Sigmoid colon (tissue), 7 donors: ENCODE data around the gene CDH23. TPM values are rescaled to one million over a fixed set of nuclear protein-coding genes. Genes with fewer than 3 reads are reported as not detected.

Source experiments
- DNase-seq: peaks from one replicate; pipeline ENCODE4 v3.0.0-alpha.2; 2019
- H3K27ac ChIP-seq, 4 donors: fragments of 200-600 bp; sonication (generic); one replicate each; pipeline ENCODE4 v1.5.1; 2016 to 2019; ENCODE audit warnings: mild to moderate bottlenecking in 1 of 4
- H3K27me3 ChIP-seq, 3 donors: fragments of 200-600 bp; sonication (generic); one replicate each; pipeline ENCODE4 v1.5.1; 2019; ENCODE audit warnings: mild to moderate bottlenecking in 1 of 3
- H3K36me3 ChIP-seq, 4 donors: fragments of 200-600 bp; sonication (generic); one replicate each; pipeline ENCODE4 v1.5.1; 2016 to 2019
- H3K4me1 ChIP-seq, 4 donors: fragments of 200-600 bp; sonication (generic); one replicate each; pipeline ENCODE4 v1.5.1; 2017 to 2019
- H3K4me3 ChIP-seq, 4 donors: fragments of 200-600 bp; sonication (generic); one replicate each; pipeline ENCODE4 v1.5.1; 2017 to 2019; ENCODE audit warnings: mild to moderate bottlenecking in 2 of 4, moderate library complexity in 1 of 4
- H3K9me3 ChIP-seq, 4 donors: fragments of 200-600 bp in 3 of 4; sonication (generic) in 3 of 4; one replicate each; pipeline versions ENCODE4 v1.5.1 to v1.6.1; 2013 to 2019
- EP300 ChIP-seq, 4 donors: sonication (generic); formaldehyde crosslinking; IDR thresholded peaks; one replicate each; pipeline ENCODE4 v1.6.1; 2017; ENCODE audit warnings: antibody characterized with exemption in 4 of 4
- POLR2A ChIP-seq, 2 donors: fragments of 450-650 bp; IDR thresholded peaks; one replicate each; pipeline ENCODE4 v1.6.1; 2016; ENCODE audit warnings: antibody characterized with exemption in 2 of 2, mild to moderate bottlenecking in 2 of 2, moderate library complexity in 2 of 2
- POLR2AphosphoS5 ChIP-seq, 4 donors: sonication (generic); formaldehyde crosslinking; IDR thresholded peaks; one replicate each; pipeline ENCODE4 v1.6.1; 2017; ENCODE audit warnings: antibody characterized with exemption in 4 of 4
- WGBS, 2 donors: extraction: QIAGEN DNeasy Blood & Tissue Kit; methylation state at CpG; one replicate each; pipeline ENCODE4 v1.1.7; 2013; 5-methylcytosine and 5-hydroxymethylcytosine counted together
- intact Hi-C: fragments of 100-400 bp; cut with DNase I; formaldehyde crosslinking; loops from one replicate; pipeline ENCODE4 v1.15.1; 2023
- polyA plus RNA-seq, 3 donors: library from polyadenylated mRNA; stranded (reverse); fragments of 200-250 nt; gene quantifications; one replicate each; pipeline ENCODE4 v1.2.3, GENCODE V29; 2013
- total RNA-seq, 4 donors: library from RNA; depleted of rRNA; stranded (reverse); fragments of >200 nt; gene quantifications; one replicate each; pipeline ENCODE4 v1.1.0, GENCODE V29; 2016
- TF ChIP-seq, protein P1 (sequence below), 4 experiments: fragments of 450-650 bp in 3 of 4; fragments of 200-600 bp in 1 of 4; IDR thresholded peaks; one replicate each; pipeline ENCODE4 v1.5.1; 2016 to 2019; ENCODE audit warnings: antibody characterized with exemption in 4 of 4, mild to moderate bottlenecking in 3 of 4, moderate library complexity in 2 of 4
- donor health status: healthy with polysubstance abuse.
- donor health status: Bipolar disorder and iron deficiency.
- donor health status: healthy.

Gene CDH23
- total and polyA plus RNA-seq, 7 donors: 1.5 to 7.2 (median 3.0) TPM

DNA sequence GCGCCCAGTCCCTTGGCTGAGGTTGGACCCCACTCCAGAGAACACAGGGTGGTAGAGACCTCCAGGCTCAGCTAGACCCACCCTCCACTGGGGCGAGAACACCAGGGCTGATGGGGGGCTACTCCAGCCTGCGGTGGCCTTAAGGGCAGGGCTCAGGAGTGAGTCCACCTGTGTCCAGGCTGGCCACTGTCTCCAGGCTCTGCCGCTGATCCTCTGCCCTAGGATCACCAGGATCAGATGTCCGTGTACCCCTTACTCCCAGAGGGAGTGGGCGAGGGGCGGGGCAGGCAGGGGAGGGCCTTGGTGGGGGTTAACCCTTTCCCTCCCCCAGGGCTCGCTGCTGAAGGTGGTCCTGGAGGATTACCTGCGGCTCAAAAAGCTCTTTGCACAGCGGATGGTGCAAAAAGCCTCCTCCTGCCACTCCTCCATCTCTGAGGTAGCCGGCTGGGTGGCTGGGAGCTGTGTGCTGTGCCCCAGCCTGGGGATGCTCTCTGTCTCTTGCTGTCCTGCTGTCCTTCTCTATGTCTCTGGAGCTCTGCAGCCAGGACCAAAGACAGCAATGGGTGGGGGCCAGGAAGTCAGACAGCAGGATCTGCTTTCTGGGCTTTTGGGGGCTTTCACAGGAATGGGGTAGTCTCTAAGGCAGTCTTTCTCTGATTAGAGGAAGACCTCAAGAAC lies 416.3 kb downstream of the CDH23 start:
- Histone ChIP-seq H3K27me3 (peaks cover 0 to 6% (median 0%) of the 10 kb centered on the region in 3 donors), H3K36me3 (peaks cover 8 to 32% (median 23%) of the 10 kb centered on the region in 4 donors), H3K4me3 (no peak overlapping the region), H3K9me3 (no peaks in the 10 kb centered on the region), H3K4me1 (peaks cover 0 to 10% (median 6%) of the 10 kb centered on the region in 4 donors), H3K27ac (no peak overlapping the region)
- DNase-seq: no peak
- 61 to 76% methylated on average over 11 of the region's 11 CpGs for WGBS, 2 donors
- TF ChIP-seq EP300 (IDR thresholded peaks at IDR 0.05) (no peak), POLR2AphosphoS5 (IDR thresholded peaks at IDR 0.05) (no peak), POLR2A (IDR thresholded peaks at IDR 0.05) (no peak)
- TF ChIP-seq, protein P1, sequence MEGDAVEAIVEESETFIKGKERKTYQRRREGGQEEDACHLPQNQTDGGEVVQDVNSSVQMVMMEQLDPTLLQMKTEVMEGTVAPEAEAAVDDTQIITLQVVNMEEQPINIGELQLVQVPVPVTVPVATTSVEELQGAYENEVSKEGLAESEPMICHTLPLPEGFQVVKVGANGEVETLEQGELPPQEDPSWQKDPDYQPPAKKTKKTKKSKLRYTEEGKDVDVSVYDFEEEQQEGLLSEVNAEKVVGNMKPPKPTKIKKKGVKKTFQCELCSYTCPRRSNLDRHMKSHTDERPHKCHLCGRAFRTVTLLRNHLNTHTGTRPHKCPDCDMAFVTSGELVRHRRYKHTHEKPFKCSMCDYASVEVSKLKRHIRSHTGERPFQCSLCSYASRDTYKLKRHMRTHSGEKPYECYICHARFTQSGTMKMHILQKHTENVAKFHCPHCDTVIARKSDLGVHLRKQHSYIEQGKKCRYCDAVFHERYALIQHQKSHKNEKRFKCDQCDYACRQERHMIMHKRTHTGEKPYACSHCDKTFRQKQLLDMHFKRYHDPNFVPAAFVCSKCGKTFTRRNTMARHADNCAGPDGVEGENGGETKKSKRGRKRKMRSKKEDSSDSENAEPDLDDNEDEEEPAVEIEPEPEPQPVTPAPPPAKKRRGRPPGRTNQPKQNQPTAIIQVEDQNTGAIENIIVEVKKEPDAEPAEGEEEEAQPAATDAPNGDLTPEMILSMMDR (IDR thresholded peaks at IDR 0.05): no peak
- intact Hi-C loops: loop anchor here (5.0 kb wide), 4 partner anchors 111 to 496 kb away; partner anchors contain the start of genes CDH23 and SLC29A3

DNA sequence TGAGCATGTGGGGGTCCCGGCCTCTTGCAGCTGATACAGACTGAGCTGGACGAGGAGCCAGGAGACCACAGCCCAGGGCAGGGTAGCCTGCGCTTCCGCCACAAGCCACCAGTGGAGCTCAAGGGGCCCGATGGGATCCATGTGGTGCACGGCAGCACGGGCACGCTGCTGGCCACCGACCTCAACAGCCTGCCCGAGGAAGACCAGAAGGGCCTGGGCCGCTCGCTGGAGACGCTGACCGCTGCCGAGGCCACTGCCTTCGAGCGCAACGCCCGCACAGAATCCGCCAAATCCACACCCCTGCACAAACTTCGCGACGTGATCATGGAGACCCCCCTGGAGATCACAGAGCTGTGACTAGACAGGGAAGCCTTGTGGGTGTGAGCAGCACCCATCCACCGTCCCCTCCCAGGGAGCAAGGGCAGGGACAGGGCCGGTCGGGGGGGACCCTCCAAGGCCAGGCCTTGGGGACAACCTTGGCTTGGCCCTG lies 418.2 kb downstream of the CDH23 start:
- 93 to 95% methylated on average over 26 of the region's 26 CpGs for WGBS, 2 donors
- DNase-seq: no peak
- peaks cover 28 to 51% (median 41%) of the 10 kb centered on the region in 4 donors for H3K36me3 ChIP-seq
- no peak overlapping the region for H3K4me3 ChIP-seq
- intact Hi-C loops: loop anchor here (5.0 kb wide), 4 partner anchors 113 to 498 kb away; partner anchors contain the start of genes CDH23 and SLC29A3
- no peaks in the 10 kb centered on the region for H3K27me3 ChIP-seq
- no peaks in the 10 kb centered on the region for H3K9me3 ChIP-seq
- TF ChIP-seq, protein P1 (IDR thresholded peaks at IDR 0.05): no peak
- TF ChIP-seq EP300 (IDR thresholded peaks at IDR 0.05) (no peak), POLR2A (IDR thresholded peaks at IDR 0.05) (no peak), POLR2AphosphoS5 (IDR thresholded peaks at IDR 0.05) (no peak)
- H3K27ac ChIP-seq: no peak overlapping the region
- H3K4me1 ChIP-seq: peaks cover 0 to 10% (median 6%) of the 10 kb centered on the region in 4 donors

DNA sequence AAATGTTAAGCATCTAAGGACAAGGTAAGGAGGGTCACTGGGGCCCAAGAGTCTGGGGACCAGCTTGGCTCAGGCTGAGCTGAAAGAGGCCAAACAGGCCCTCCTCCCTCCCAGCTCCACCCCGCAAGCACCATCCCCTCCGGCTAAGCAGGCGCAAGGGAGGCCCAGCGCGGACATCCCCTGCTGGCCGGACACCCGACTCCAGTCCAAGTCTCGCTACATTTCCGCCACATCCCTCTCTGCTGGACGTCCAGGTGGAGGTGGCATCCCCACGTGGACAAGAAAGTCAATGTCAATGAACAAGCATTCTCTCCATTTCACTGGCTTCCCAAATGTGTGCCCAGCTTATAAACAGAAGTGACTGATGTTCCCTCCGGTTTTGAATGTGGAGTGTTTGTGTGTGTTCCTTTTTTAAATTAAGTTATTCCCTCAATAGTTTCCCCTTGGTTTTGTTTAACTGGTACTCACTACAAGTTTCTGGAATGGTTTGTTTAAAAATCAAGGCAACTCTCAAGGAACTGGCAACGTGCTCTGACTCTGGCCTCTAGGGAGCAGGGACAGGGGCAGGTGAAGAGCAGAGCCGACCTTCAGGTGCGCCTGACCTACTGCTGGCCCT lies 418.9 kb downstream of the CDH23 start:
- H3K9me3 ChIP-seq: no peaks in the 10 kb centered on the region
- WGBS, 2 donors: 86 to 92% methylated on average over 15 of the region's 15 CpGs

DNA sequence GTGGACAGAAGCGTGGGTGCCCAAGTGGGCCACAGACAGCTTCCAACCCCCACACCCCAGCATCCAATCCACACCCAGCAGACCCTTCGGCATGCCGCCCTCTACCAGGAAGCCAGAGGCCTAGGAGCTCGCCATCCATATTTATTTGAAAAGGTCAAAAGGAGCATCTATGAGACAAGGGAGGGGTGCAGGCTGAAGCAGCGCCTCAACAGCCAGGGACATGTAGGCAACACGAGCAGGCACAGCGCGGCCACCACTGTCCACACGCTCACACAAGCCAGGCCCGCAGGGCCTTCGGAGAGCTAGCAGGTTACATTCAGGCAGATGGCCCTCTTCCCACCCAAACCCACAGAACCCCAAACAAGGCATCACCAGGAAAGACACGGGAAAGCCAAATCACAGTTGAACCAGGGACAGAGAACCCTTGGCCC lies 419.7 kb downstream of the CDH23 start:
- H3K27me3 ChIP-seq: no peaks in the 10 kb centered on the region
- intact Hi-C loops: no loop called here
- peaks cover 0 to 10% (median 6%) of the 10 kb centered on the region in 4 donors for H3K4me1 ChIP-seq
- peaks cover 42 to 66% (median 55%) of the 10 kb centered on the region in 4 donors for H3K36me3 ChIP-seq
- H3K4me3 ChIP-seq: no peak overlapping the region
- no peaks in the 10 kb centered on the region for H3K9me3 ChIP-seq
- H3K27ac ChIP-seq: no peak overlapping the region
- TF ChIP-seq POLR2A (IDR thresholded peaks at IDR 0.05): no peak
- TF ChIP-seq POLR2AphosphoS5 (IDR thresholded peaks at IDR 0.05): no peak
- TF ChIP-seq EP300 (IDR thresholded peaks at IDR 0.05): no peak
- TF ChIP-seq, protein P1 (IDR thresholded peaks at IDR 0.05): no peak
- WGBS, 2 donors: 85 to 87% methylated on average over 12 of the region's 12 CpGs
- no peak for DNase-seq

More for the DNA sequence above, 418.9 kb downstream of the CDH23 start:
- Histone ChIP-seq H3K27me3 (no peaks in the 10 kb centered on the region), H3K4me1 (peaks cover 0 to 10% (median 6%) of the 10 kb centered on the region in 4 donors), H3K36me3 (peaks cover 34 to 58% (median 48%) of the 10 kb centered on the region in 4 donors), H3K4me3 (no peak overlapping the region), H3K27ac (no peak overlapping the region)
- DNase-seq: no peak
- intact Hi-C loops: no loop called here
- TF ChIP-seq EP300 (IDR thresholded peaks at IDR 0.05) (no peak), POLR2A (IDR thresholded peaks at IDR 0.05) (no peak), POLR2AphosphoS5 (IDR thresholded peaks at IDR 0.05) (no peak)
- TF ChIP-seq, protein P1 (IDR thresholded peaks at IDR 0.05): no peak
